Gastrocnemius medialis (tissue), 4 donors: ENCODE results near the gene MMP21. TPM values are rescaled to one million over a fixed set of nuclear protein-coding genes. Genes with fewer than 3 reads are reported as not detected.

ENCODE experiments used
- ATAC-seq, 2 donors: fragments of 150-250 bp; one replicate each; pipeline ENCODE4 v1.9.1; 2016
- DNase-seq, 2 donors: peaks; one replicate each; pipeline ENCODE4 v3.0.0-alpha.2; 2019
- H3K27ac ChIP-seq, 4 donors: fragments of 200-600 bp; sonication (generic); 1 replicate in 1 of 4; 2 replicates in 3 of 4; pipeline ENCODE4 v1.5.1; 2016 to 2018; ENCODE audit warnings: mild to moderate bottlenecking in 2 of 4, moderate library complexity in 1 of 4
- H3K27me3 ChIP-seq, 3 donors: fragments of 200-600 bp; sonication (generic) in 2 of 3; 1 replicate in 1 of 3; 2 replicates in 2 of 3; pipeline versions ENCODE4 v1.5.1 to v1.6.0; 2016 to 2019; ENCODE audit warnings: mild to moderate bottlenecking in 1 of 3, moderate library complexity in 1 of 3
- H3K36me3 ChIP-seq, 2 donors: fragments of 200-600 bp; sonication (generic) in 1 of 2; one replicate each; pipeline ENCODE4 v1.5.1; 2017 to 2018
- H3K4me1 ChIP-seq, 2 donors: fragments of 200-600 bp; sonication (generic) in 1 of 2; one replicate each; pipeline ENCODE4 v1.5.1; 2016 to 2017; ENCODE audit warnings: mild to moderate bottlenecking in 2 of 2
- H3K4me3 ChIP-seq, 4 donors: fragments of 200-600 bp; sonication (generic) in 3 of 4; 1 replicate in 1 of 4; 2 replicates in 3 of 4; pipeline ENCODE4 v1.5.1; 2016 to 2019; ENCODE audit warnings: mild to moderate bottlenecking in 2 of 4
- H3K9me3 ChIP-seq, 3 donors: fragments of 200-600 bp; sonication (generic) in 2 of 3; 1 replicate in 1 of 3; 2 replicates in 2 of 3; pipeline ENCODE4 v1.5.1; 2016 to 2019
- POLR2A ChIP-seq, 2 donors: fragments of 450-650 bp; IDR thresholded peaks; one replicate each; pipeline ENCODE4 v1.6.1; 2017; ENCODE audit warnings: antibody characterized with exemption in 2 of 2, mild to moderate bottlenecking in 2 of 2, moderate library complexity in 2 of 2
- in situ Hi-C, 4 donors: fragments of 200-750 bp; cut with MboI; loops; one replicate each; pipeline versions ENCODE4 v1.15.0 to v1.8.0; 2017; ENCODE audit warnings: low sequenced_read_pairs in 4 of 4
- intact Hi-C: fragments of 100-400 bp; cut with DNase I; formaldehyde crosslinking; loops from one replicate; pipeline ENCODE4 v1.15.1; 2023; ENCODE audit warnings: low total_unique reads
- total RNA-seq, 4 donors: library from RNA; depleted of rRNA; stranded (reverse); fragments of >200 nt; gene quantifications; one replicate each; pipeline versions ENCODE4 v1.1.0 to v1.2.3, GENCODE V29; 2016
- TF ChIP-seq, protein P1 (sequence below), 5 experiments: fragments of 450-650 bp in 3 of 5; fragments of 200-600 bp in 2 of 5; sonication (generic) in 2 of 5; IDR thresholded peaks in 4 of 5; conservative IDR thresholded peaks in 1 of 5; 1 replicate in 4 of 5; 2 replicates in 1 of 5; pipeline ENCODE4 v1.5.1; 2016 to 2019; ENCODE audit warnings: antibody characterized with exemption in 5 of 5, mild to moderate bottlenecking in 3 of 5, moderate library complexity in 3 of 5

MMP21 gene
- total RNA-seq, 4 donors from 2014 or later: not detected

DNA sequence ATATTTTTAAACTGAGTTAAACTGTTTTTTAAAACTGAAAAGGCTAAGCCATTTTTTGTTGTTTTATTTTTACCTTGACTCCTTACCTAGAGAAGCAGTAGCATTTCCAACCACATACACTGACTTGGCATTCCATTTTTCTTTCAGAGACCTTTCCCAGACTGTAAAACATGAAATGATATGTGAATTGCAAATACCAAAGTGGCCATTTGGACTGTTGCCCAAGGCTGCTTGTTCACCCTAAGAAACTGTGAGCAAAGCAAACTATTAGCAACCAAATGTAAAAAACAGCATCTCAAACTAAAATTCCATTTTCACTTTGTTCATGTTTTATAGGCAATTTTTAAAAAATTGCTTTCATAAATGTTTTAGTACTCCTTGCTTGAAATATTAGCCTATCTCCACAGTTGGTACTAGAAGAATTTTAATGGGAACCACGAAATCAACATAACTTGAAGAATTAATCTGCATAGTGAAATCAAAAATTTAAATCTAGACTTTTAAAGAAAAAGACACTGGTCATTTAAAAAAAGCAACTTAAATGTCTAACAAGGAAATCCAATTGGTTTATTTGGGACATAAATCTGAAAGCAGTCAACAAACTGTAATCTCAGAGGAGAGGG is 36.6 kb upstream of the MMP21 start:
- H3K27ac ChIP-seq: no peak overlapping the region
- no peaks in the 10 kb centered on the region for H3K4me1 ChIP-seq
- ATAC-seq (no peak), DNase-seq (no peak)
- H3K9me3 ChIP-seq: no peaks in the 10 kb centered on the region
- in situ Hi-C loops: no loop called here
- peaks cover 0 to 49% of the 10 kb centered on the region in 2 donors for H3K36me3 ChIP-seq
- no peaks in the 10 kb centered on the region for H3K27me3 ChIP-seq
- intact Hi-C loops: no loop called here
- TF ChIP-seq, protein P1, sequence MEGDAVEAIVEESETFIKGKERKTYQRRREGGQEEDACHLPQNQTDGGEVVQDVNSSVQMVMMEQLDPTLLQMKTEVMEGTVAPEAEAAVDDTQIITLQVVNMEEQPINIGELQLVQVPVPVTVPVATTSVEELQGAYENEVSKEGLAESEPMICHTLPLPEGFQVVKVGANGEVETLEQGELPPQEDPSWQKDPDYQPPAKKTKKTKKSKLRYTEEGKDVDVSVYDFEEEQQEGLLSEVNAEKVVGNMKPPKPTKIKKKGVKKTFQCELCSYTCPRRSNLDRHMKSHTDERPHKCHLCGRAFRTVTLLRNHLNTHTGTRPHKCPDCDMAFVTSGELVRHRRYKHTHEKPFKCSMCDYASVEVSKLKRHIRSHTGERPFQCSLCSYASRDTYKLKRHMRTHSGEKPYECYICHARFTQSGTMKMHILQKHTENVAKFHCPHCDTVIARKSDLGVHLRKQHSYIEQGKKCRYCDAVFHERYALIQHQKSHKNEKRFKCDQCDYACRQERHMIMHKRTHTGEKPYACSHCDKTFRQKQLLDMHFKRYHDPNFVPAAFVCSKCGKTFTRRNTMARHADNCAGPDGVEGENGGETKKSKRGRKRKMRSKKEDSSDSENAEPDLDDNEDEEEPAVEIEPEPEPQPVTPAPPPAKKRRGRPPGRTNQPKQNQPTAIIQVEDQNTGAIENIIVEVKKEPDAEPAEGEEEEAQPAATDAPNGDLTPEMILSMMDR (IDR thresholded peaks at IDR 0.05 in 4 of 5, conservative IDR thresholded peaks at IDR 0.05 in 1 of 5): no peak
- no peak overlapping the region for H3K4me3 ChIP-seq

DNA sequence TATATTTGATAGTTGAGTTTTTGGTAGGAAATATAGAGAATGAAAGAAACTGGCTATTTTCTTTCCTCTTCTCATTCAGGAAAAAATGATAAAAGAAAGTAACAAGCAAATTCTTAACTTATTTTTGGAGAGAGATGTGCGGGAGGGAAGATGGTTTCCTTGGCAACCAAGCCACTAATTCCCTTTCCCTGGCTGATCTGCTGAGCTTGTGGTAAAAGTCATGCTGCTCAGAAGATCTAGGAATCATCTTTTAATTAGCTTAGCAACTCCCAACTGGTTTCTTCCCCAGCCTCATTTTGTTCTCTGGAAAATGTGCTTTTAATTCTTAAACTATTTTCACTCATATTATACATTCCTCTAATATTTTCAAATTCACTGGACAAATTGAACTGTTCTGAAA is 35.6 kb upstream of the MMP21 start:
- Histone ChIP-seq H3K27me3 (no peaks in the 10 kb centered on the region), H3K27ac (no peak overlapping the region), H3K36me3 (peaks cover 0 to 59% of the 10 kb centered on the region in 2 donors), H3K9me3 (no peaks in the 10 kb centered on the region), H3K4me3 (no peak overlapping the region), H3K4me1 (no peaks in the 10 kb centered on the region)
- in situ Hi-C loops (no loop called here), intact Hi-C loops (no loop called here)
- DNase-seq (no peak), ATAC-seq (no peak)
- TF ChIP-seq, protein P1 (IDR thresholded peaks at IDR 0.05 in 4 of 5, conservative IDR thresholded peaks at IDR 0.05 in 1 of 5): no peak

DNA sequence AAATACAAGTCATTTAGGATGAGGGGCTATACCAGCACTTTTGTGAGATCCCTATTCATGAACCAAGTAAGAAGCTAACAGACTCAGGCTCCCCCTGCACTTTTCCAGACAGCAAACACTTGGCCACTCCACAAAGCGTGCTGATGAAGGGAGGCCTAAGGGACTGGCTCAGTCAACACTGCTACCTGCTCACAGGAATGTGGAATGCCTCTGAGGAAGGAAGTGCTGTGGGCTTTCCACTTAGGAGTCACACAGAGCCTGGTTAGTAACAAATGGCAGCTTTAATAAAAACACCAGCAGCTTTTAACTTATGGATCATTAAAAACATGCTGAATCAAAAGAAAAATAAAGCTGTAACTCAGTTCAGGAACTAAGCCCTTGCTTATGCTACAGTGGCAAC is 32.4 kb upstream of the MMP21 start:
- Histone ChIP-seq H3K27me3 (no peaks in the 10 kb centered on the region), H3K4me3 (no peak overlapping the region), H3K9me3 (no peaks in the 10 kb centered on the region), H3K27ac (no peak overlapping the region), H3K36me3 (peaks cover 0 to 62% of the 10 kb centered on the region in 2 donors), H3K4me1 (no peaks in the 10 kb centered on the region)
- in situ Hi-C loops: no loop called here
- ATAC-seq: no peak
- TF ChIP-seq POLR2A (IDR thresholded peaks at IDR 0.05): no peak
- DNase-seq: no peak
- intact Hi-C loops: no loop called here

DNA sequence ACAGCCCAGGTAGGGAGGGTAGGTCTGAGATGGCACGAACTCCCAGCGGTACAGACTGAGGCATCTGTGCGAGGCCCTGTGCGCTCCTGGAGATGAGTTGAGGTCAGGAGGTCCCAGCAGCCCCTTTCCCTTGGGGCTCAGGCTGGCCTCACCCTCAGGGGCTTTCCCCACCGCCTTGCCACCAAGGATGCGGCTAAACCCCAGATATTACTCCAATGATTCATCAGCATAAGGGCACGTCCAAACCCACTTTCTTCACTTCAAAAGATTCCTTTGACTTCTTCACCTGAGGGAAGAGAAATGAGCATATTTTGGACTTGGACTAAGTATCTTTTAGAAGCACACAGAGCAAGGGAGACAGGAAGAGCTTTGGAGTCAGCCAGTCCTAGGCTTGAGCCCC is 27.1 kb upstream of the MMP21 start:
- DNase-seq (no peak), ATAC-seq (no peak)
- intact Hi-C loops: no loop called here
- H3K36me3 ChIP-seq: peaks cover 2 to 81% of the 10 kb centered on the region in 2 donors
- in situ Hi-C loops: no loop called here
- no peaks in the 10 kb centered on the region for H3K27me3 ChIP-seq
- H3K4me3 ChIP-seq: no peak overlapping the region
- H3K4me1 ChIP-seq: no peaks in the 10 kb centered on the region
- no peaks in the 10 kb centered on the region for H3K9me3 ChIP-seq
- no peak overlapping the region for H3K27ac ChIP-seq
- no peak for TF ChIP-seq POLR2A (IDR thresholded peaks at IDR 0.05)
- TF ChIP-seq, protein P1 (IDR thresholded peaks at IDR 0.05 in 4 of 5, conservative IDR thresholded peaks at IDR 0.05 in 1 of 5): no peak

DNA sequence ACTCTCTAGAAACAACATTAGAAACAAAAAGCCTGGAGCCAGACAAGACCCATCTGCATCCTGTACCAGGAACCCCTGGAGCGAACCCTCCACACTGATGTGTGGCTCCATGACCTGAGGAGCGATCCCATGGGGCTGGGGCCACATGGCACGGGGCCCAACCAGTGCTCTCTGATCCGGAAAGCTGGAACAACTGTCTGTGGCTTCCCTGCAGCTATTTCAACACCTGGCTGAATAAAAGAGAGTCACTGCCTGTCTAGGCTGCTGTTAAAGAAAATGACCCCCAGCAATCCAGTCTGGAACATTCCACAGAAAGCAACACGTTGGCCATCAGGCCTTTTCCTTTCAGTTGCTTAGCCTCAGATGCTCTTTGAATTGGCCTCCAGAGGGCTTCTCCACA is 26.5 kb upstream of the MMP21 start:
- H3K36me3 ChIP-seq: peaks cover 2 to 83% of the 10 kb centered on the region in 2 donors
- no peak for ATAC-seq
- in situ Hi-C loops: no loop called here
- intact Hi-C loops: no loop called here
- H3K27me3 ChIP-seq: no peaks in the 10 kb centered on the region
- TF ChIP-seq, protein P1 (IDR thresholded peaks at IDR 0.05 in 4 of 5, conservative IDR thresholded peaks at IDR 0.05 in 1 of 5): no peak
- no peak for TF ChIP-seq POLR2A (IDR thresholded peaks at IDR 0.05)
- H3K4me1 ChIP-seq: no peaks in the 10 kb centered on the region
- no peak for DNase-seq
- no peaks in the 10 kb centered on the region for H3K9me3 ChIP-seq
- no peak overlapping the region for H3K4me3 ChIP-seq
- no peak overlapping the region for H3K27ac ChIP-seq
